ENCODE measurements around the gene PRF1. TPM values are rescaled to one million over a fixed set of nuclear protein-coding genes. Genes with fewer than 3 reads are reported as not detected.

PRF1 gene
- total RNA-seq, 1 donor from 2014 or later = not detected

- Mint-ChIP-seq H3K4me1 (ENCODE audit: low read depth) (no peaks in the 10 kb centered on the region), H3K4me3 (ENCODE audit: unreplicated experiment) (no peak overlapping the region), H3K27me3 (ENCODE audit: low read depth) (peaks cover 6% of the 10 kb centered on the region), H3K36me3 (ENCODE audit: low read depth) (no peaks in the 10 kb centered on the region), H3K27ac (ENCODE audit: unreplicated experiment) (no peak overlapping the region), H3K9me3 (ENCODE audit: low read depth) (no peaks in the 10 kb centered on the region)
- TF ChIP-seq, protein P1, sequence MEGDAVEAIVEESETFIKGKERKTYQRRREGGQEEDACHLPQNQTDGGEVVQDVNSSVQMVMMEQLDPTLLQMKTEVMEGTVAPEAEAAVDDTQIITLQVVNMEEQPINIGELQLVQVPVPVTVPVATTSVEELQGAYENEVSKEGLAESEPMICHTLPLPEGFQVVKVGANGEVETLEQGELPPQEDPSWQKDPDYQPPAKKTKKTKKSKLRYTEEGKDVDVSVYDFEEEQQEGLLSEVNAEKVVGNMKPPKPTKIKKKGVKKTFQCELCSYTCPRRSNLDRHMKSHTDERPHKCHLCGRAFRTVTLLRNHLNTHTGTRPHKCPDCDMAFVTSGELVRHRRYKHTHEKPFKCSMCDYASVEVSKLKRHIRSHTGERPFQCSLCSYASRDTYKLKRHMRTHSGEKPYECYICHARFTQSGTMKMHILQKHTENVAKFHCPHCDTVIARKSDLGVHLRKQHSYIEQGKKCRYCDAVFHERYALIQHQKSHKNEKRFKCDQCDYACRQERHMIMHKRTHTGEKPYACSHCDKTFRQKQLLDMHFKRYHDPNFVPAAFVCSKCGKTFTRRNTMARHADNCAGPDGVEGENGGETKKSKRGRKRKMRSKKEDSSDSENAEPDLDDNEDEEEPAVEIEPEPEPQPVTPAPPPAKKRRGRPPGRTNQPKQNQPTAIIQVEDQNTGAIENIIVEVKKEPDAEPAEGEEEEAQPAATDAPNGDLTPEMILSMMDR (IDR thresholded peaks at IDR 0.05) = no peak
- DNase-seq (ENCODE audit: low spot score) = no peak
Observed at GRCh38 chr10:70599791-70600190, 2.8 kb downstream of the PRF1 start.

GRCh38 chr10:70599319-70599718 lies 3.2 kb downstream of the PRF1 start:
- Mint-ChIP-seq H3K9me3 (ENCODE audit: low read depth) (no peaks in the 10 kb centered on the region), H3K4me3 (ENCODE audit: unreplicated experiment) (no peak overlapping the region), H3K27me3 (ENCODE audit: low read depth) (peaks cover 7% of the 10 kb centered on the region), H3K4me1 (ENCODE audit: low read depth) (no peaks in the 10 kb centered on the region), H3K27ac (ENCODE audit: unreplicated experiment) (no peak overlapping the region), H3K36me3 (ENCODE audit: low read depth) (no peaks in the 10 kb centered on the region)
- no peak for DNase-seq (ENCODE audit: low spot score)
- TF ChIP-seq, protein P1 (IDR thresholded peaks at IDR 0.05) = no peak

- no peak for DNase-seq (ENCODE audit: low spot score)
- TF ChIP-seq, protein P1 (IDR thresholded peaks at IDR 0.05) = no peak
- Mint-ChIP-seq H3K27me3 (ENCODE audit: low read depth) (peaks cover 7% of the 10 kb centered on the region), H3K36me3 (ENCODE audit: low read depth) (no peaks in the 10 kb centered on the region), H3K9me3 (ENCODE audit: low read depth) (no peaks in the 10 kb centered on the region), H3K4me1 (ENCODE audit: low read depth) (no peaks in the 10 kb centered on the region), H3K4me3 (ENCODE audit: unreplicated experiment) (no peak overlapping the region), H3K27ac (ENCODE audit: unreplicated experiment) (no peak overlapping the region)
Observed at GRCh38 chr10:70598857-70599295, 3.7 kb downstream of the PRF1 start.

GRCh38 chr10:70597856-70598815 lies 4.4 kb downstream of the PRF1 start:
- H3K27me3 Mint-ChIP-seq (ENCODE audit: low read depth) = peaks cover 11% of the 10 kb centered on the region
- H3K4me1 Mint-ChIP-seq (ENCODE audit: low read depth) = no peaks in the 10 kb centered on the region
- no peaks in the 10 kb centered on the region for H3K9me3 Mint-ChIP-seq (ENCODE audit: low read depth)
- no peak overlapping the region for H3K4me3 Mint-ChIP-seq (ENCODE audit: unreplicated experiment)
- TF ChIP-seq, protein P1 (IDR thresholded peaks at IDR 0.05) = no peak
- no peak overlapping the region for H3K27ac Mint-ChIP-seq (ENCODE audit: unreplicated experiment)
- no peaks in the 10 kb centered on the region for H3K36me3 Mint-ChIP-seq (ENCODE audit: low read depth)
- no peak for DNase-seq (ENCODE audit: low spot score)

DNA sequence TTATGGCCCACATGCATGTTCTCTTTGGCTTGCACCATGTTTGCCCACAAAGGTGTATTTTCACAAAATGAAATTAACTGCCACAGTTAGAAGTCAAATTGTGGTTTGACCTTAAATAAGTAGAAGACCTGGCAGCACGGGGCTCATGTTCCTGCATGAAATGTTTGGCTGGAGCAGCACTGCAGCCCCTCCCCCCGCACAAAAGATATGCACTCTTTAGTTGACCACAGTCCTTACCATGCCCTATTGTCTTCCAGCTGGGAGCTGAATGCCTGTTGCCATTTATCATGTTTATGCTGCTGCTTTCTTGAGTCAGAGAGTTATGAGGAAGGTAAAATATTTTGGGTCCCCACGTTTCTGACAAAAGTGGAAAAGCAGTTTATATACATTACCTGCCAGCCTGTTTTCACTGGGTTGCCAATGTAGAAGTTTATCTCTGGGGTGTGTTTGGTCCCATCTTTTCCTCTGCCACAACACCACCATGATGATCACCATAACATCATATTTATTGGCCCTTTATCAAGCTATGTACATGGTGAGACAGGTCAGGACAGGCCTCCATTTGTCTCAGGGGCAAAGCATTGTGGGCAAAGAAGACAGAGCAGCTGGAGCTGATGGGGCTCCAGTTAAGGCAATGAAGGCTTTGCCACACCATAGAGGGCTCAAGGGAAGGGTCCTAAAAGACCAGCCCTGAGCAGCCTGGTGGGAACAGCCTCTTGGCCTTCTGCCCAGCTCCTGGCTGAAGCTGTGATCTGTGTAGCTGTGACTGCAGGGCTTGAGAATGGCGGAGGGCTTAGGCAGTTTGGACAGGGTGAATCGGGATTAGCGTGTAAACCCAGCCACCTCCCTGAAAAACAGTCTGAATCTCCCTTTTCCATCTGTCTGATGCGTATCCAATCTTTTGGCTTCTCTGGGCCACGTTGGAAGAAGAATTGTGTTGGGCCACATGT lies 5.4 kb downstream of the PRF1 start:
- H3K27me3 Mint-ChIP-seq (ENCODE audit: low read depth) = peaks cover 16% of the 10 kb centered on the region
- TF ChIP-seq, protein P1 (IDR thresholded peaks at IDR 0.05) = no peak
- no peaks in the 10 kb centered on the region for H3K36me3 Mint-ChIP-seq (ENCODE audit: low read depth)
- no peaks in the 10 kb centered on the region for H3K9me3 Mint-ChIP-seq (ENCODE audit: low read depth)
- H3K27ac Mint-ChIP-seq (ENCODE audit: unreplicated experiment) = no peak overlapping the region
- DNase-seq (ENCODE audit: low spot score) = no peak
- H3K4me1 Mint-ChIP-seq (ENCODE audit: low read depth) = no peaks in the 10 kb centered on the region
- no peak overlapping the region for H3K4me3 Mint-ChIP-seq (ENCODE audit: unreplicated experiment)

All from chondrocyte (in vitro differentiated cells).